Thymus (tissue), 11 donors: Measurements from ENCODE around the gene TMEM52B. TPM values are rescaled to one million over a fixed set of nuclear protein-coding genes. Genes with fewer than 3 reads are reported as not detected.
A peak's percentile ranks its signal among the peaks of the same experiment; 100 is the strongest.
"Not testable (repeated sequence)": the region's sequence is repeated elsewhere in the genome, so short reads cannot be mapped to it uniquely, and the experiment has no call there.

Source experiments
- DNase-seq, 9 donors: peaks; one replicate each; pipeline ENCODE4 v3.0.0-alpha.2; 2013; ENCODE audit warnings: low spot score in 9 of 9, low read depth in 6 of 9, missing footprints in 1 of 9
- H3K27ac ChIP-seq, 2 donors: one replicate each; pipeline ENCODE4 v1.5.1; 2013; ENCODE audit warnings: control low read depth in 1 of 2, low read depth in 1 of 2, low read length in 1 of 2, mild to moderate bottlenecking in 1 of 2, moderate library complexity in 1 of 2
- H3K27me3 ChIP-seq, 2 donors: one replicate each; pipeline ENCODE4 v1.5.1; 2013; ENCODE audit warnings: low read length in 1 of 2; ENCODE audit not compliant: control insufficient read depth in 2 of 2, insufficient read depth in 1 of 2
- H3K36me3 ChIP-seq, 2 donors: one replicate each; pipeline ENCODE4 v1.5.1; 2013; ENCODE audit warnings: low read length in 1 of 2, mild to moderate bottlenecking in 1 of 2, moderate library complexity in 1 of 2; ENCODE audit not compliant: control insufficient read depth in 2 of 2, insufficient read depth in 2 of 2
- H3K4me1 ChIP-seq, 2 donors: one replicate each; pipeline ENCODE4 v1.5.1; 2013; ENCODE audit warnings: low read length in 2 of 2; ENCODE audit not compliant: control insufficient read depth in 2 of 2, insufficient read depth in 2 of 2
- H3K4me3 ChIP-seq, 2 donors: one replicate each; pipeline ENCODE4 v1.5.1; 2013; ENCODE audit warnings: low read length in 2 of 2, control low read depth in 1 of 2, mild to moderate bottlenecking in 1 of 2
- H3K9me3 ChIP-seq, 2 donors: one replicate each; pipeline ENCODE4 v1.5.1; 2013; ENCODE audit warnings: low read length in 1 of 2, mild to moderate bottlenecking in 1 of 2; ENCODE audit not compliant: control insufficient read depth in 2 of 2, insufficient read depth in 1 of 2
- WGBS: extraction: QIAGEN DNeasy Blood & Tissue Kit; methylation state at CpG from one replicate; pipeline ENCODE4 v1.1.7; 2013; 5-methylcytosine and 5-hydroxymethylcytosine counted together
- polyA plus RNA-seq: library from polyadenylated mRNA; stranded (reverse); fragments of 200-250 nt; gene quantifications from one replicate; pipeline ENCODE4 v1.2.3, GENCODE V29; 2013
- total RNA-seq: library from RNA; stranded (reverse); fragments of 120-200 nt; gene quantifications from one replicate; pipeline ENCODE4 v1.2.4, GENCODE V29; 2013
- donor health status: healthy.

TMEM52B gene
- total and polyA plus RNA-seq, 2 donors: 0.14 TPM

- Histone ChIP-seq H3K4me3 (no peak overlapping the region), H3K27me3 (no peaks in the 10 kb centered on the region), H3K4me1 (no peaks in the 10 kb centered on the region), H3K9me3 (no peaks in the 10 kb centered on the region), H3K36me3 (no peaks in the 10 kb centered on the region), H3K27ac (no peak overlapping the region)
- 90% methylated on average over 5 of the region's 5 CpGs for WGBS
- no peak for DNase-seq
Measured at GRCh38 chr12:10182354-10183049, 3.7 kb downstream of the TMEM52B start.

DNA sequence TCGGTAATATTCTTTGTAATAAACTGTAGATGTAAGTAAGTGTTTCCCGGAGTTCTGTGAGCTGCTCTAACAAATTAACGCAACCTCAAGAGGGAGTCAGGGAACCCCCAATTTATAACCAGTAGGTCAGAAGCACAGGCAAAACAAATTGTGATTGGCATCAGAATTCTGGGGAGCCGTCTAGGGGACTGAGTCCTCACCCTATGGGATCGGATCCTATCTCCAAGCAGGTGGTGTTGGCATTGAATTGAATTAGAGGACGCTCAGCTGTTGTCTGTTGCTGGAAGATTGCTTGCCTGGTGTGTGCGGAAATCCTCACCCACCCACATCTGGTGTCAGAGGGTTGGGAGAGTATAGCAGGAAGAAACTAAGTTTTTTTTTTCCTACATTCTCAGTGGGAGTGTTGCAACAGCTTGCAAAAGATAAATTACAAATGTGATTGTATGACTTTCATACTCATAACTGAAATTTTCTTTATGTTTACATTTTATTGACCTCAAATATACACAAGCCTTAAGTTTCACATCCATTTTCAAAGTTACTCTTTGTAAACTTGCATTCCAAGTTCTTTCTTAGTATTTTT is 5.5 kb downstream of the TMEM52B start:
- Histone ChIP-seq H3K27me3 (no peaks in the 10 kb centered on the region), H3K36me3 (no peaks in the 10 kb centered on the region), H3K4me1 (no peaks in the 10 kb centered on the region), H3K4me3 (no peak overlapping the region), H3K9me3 (no peaks in the 10 kb centered on the region), H3K27ac (no peak overlapping the region)
- WGBS: 89% methylated on average over 7 of the region's 7 CpGs
- DNase-seq: no peak

DNA sequence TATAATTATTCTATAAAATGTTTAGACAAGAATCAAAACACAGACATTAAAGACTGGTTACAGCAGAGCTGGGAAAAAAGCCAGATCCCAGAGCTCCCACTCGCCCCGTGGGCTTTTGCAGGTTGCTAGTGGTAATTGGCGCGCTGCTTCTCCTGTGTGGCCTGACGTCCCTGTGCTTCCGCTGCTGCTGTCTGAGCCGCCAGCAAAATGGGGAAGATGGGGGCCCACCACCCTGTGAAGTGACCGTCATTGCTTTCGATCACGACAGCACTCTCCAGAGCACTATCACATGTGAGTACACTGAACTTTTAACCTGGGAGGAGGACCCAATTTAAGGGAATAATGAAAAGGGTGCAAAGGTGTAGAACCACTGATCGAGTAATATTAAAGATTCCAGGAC is 7.5 kb downstream of the TMEM52B start:
- DNase-seq: peak in 1 of 9 donors; percentile 20
- H3K4me3 ChIP-seq: no peak overlapping the region
- H3K4me1 ChIP-seq: peaks cover 0 to 6% of the 10 kb centered on the region in 2 donors
- no peaks in the 10 kb centered on the region for H3K27me3 ChIP-seq
- no peak overlapping the region for H3K27ac ChIP-seq
- no peaks in the 10 kb centered on the region for H3K9me3 ChIP-seq
- no peaks in the 10 kb centered on the region for H3K36me3 ChIP-seq
- WGBS: 39% methylated on average over 11 of the region's 11 CpGs

DNA sequence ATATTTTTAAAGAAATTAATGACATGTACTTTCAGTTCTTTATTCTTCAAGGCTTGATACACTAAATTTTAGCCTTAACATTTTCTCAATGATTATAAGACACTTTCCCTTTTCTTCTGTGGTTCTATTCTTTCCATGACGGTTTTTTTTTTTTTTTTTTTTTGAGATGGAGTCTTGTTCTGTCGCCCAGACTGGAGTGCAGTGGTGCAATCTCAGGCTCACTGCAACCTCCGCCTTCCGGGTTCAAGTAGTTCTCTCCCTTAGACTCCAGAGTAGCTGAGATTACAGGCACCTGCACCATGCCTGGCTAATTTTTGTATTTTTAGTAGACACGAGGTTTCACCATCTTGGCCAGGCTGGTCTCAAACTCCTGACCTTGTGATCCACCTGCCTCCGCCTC is 8.1 kb downstream of the TMEM52B start:
- WGBS: 99% methylated on average over 6 of the region's 6 CpGs
- DNase-seq, H3K27ac ChIP-seq: not testable (repeated sequence)

GRCh38 chr12:10189653-10190052 is 10.8 kb downstream of the TMEM52B start:
- peak overlapping the region in 1 of 2 donors; percentile 20 for H3K27ac ChIP-seq
- DNase-seq: no peak
- 91% methylated on average over 5 of the region's 5 CpGs for WGBS

More for the DNA sequence above, 8.1 kb downstream of the TMEM52B start:
- H3K4me1 ChIP-seq, H3K4me3 ChIP-seq, H3K36me3 ChIP-seq, H3K27me3 ChIP-seq, H3K9me3 ChIP-seq: not testable (repeated sequence)

DNA sequence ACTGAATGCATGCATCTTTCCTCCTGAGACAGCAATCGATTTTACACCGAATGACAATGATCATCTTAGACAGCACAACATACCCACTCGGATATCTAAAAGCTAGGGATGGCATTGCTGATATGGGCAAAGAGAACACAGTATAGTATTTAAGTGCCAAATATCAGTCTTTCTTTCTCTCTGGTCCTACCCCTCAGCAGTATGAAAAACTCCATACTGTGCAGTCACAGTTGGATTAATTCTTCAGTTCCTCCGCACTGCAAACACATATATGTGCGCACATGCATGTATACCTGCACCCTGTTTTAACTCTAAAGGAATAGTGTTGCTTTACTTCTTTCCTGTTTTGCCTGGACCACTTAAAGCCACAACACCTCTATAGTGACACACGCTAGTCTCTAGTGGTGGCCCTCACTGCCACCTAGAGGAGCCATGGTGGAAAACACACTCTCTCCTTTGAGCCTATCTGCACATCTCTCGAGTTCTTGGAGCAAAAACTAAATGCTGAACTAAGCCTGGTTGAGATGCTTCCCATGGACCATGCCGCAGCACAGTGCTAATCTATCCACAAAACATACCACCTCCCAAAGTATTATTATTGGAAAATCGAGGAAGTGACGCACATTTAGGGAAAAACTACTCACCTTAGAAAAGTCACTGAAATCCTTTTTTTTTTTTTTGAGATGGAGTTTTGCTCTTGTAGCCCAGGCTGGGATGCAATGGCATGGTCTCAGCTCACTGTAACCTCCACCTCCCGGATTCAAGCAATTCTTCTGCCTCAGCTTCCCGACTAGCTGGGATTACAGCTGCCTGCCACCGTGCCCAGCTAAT is 11.9 kb downstream of the TMEM52B start:
- WGBS: 55% methylated on average over 13 of the region's 13 CpGs
- peak in 8 of 9 donors; percentile 40 to 85 (median 64) for DNase-seq
- H3K36me3 ChIP-seq: no peaks in the 10 kb centered on the region
- H3K4me1 ChIP-seq: peaks cover 0 to 6% of the 10 kb centered on the region in 2 donors
- H3K27ac ChIP-seq: no peak overlapping the region
- no peaks in the 10 kb centered on the region for H3K27me3 ChIP-seq
- H3K4me3 ChIP-seq: no peak overlapping the region
- H3K9me3 ChIP-seq: no peaks in the 10 kb centered on the region

More at GRCh38 chr12:10189653-10190052, 10.8 kb downstream of the TMEM52B start:
- Histone ChIP-seq H3K27me3 (no peaks in the 10 kb centered on the region), H3K36me3 (no peaks in the 10 kb centered on the region), H3K4me3 (no peak overlapping the region), H3K9me3 (no peaks in the 10 kb centered on the region), H3K4me1 (peaks cover 0 to 6% of the 10 kb centered on the region in 2 donors)

GRCh38 chr12:10191865-10192264 is 13.0 kb downstream of the TMEM52B start:
- no peak overlapping the region for H3K27ac ChIP-seq
- peaks cover 0 to 6% of the 10 kb centered on the region in 2 donors for H3K4me1 ChIP-seq
- H3K9me3 ChIP-seq: no peaks in the 10 kb centered on the region
- 71% methylated on average over 2 of the region's 2 CpGs for WGBS
- H3K27me3 ChIP-seq: no peaks in the 10 kb centered on the region
- H3K36me3 ChIP-seq: no peaks in the 10 kb centered on the region
- DNase-seq: no peak
- H3K4me3 ChIP-seq: no peak overlapping the region

- Histone ChIP-seq H3K4me1 (peaks cover 0 to 6% of the 10 kb centered on the region in 2 donors), H3K27ac (no peak overlapping the region), H3K27me3 (no peaks in the 10 kb centered on the region), H3K36me3 (no peaks in the 10 kb centered on the region), H3K9me3 (no peaks in the 10 kb centered on the region), H3K4me3 (no peak overlapping the region)
- WGBS: 97% methylated on average over 3 of the region's 3 CpGs
- DNase-seq: no peak
Measured at GRCh38 chr12:10194160-10194670, 15.4 kb downstream of the TMEM52B start.

DNA sequence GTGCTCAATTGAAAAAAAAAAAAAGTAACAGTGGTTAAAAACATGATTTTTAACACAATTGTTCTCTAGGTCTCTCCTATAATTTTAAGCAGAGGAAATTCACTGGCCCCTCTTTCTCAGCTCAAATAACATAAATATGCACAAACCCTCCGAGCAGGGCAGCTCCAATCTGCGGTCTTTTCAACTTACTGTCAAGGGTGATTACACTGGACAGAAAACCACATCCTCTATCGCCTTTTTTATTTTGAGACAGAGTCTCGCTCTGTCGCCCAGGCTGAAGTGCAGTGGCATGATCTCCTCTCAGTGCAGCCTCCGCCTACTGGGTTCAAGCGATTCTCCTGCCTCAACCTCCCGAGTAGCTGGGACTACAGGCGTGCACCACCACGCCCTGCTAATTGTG is 17.4 kb downstream of the TMEM52B start:
- Histone ChIP-seq H3K27ac (no peak overlapping the region), H3K4me3 (no peak overlapping the region), H3K9me3 (no peaks in the 10 kb centered on the region), H3K27me3 (no peaks in the 10 kb centered on the region), H3K36me3 (no peaks in the 10 kb centered on the region), H3K4me1 (no peaks in the 10 kb centered on the region)
- 50% methylated on average over 10 of the region's 10 CpGs for WGBS
- DNase-seq: no peak
